Body of pancreas (tissue), 4 donors: ENCODE data around the gene SFTPB.

Experiments
- CTCF ChIP-seq, 7 experiments: fragments of 450-650 bp in 4 of 7; fragments of 200-600 bp in 3 of 7; sonication (generic) in 3 of 7; IDR thresholded peaks; one replicate each; pipeline ENCODE4 v1.5.1; 2016 to 2019; ENCODE audit warnings: antibody characterized with exemption in 7 of 7
- POLR2A ChIP-seq, 3 donors: fragments of 450-650 bp; IDR thresholded peaks; one replicate each; pipeline ENCODE4 v1.6.1; 2016; ENCODE audit warnings: antibody characterized with exemption in 3 of 3, mild to moderate bottlenecking in 2 of 3

- no peak for TF ChIP-seq CTCF (IDR thresholded peaks at IDR 0.05)
- no peak for TF ChIP-seq POLR2A (IDR thresholded peaks at IDR 0.05)
These were observed 38.7 kb upstream of the SFTPB start for GRCh38 chr2:85706599-85707296.
